ENCODE results near the gene HNF4A.

HNF4A gene

DNA sequence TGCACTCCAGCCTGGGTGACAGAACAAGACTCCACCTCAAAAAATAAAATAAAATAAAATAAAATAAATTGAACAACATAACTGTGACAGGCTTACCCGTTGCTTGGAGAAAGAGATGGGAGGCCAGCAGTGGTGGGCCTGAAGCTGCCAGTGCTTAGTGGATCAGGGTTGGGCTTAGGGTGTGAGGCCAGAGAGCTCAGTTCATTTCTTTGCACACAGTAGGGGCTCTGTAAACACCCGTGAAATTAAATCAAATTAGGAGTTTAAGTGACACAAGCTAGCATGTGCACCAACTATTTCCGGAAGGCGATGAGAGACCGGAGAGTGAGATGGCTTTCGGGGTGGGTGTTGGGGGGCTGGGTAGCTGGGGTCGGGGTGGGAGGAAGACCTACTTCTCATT lies 94.4 kb downstream of the HNF4A start:
- Histone ChIP-seq H4K20me1 (ENCODE audit: insufficient read depth, low read length) (no peaks in the 10 kb centered on the region), H3K4me1 (ENCODE audit: insufficient read depth, low read length, severe bottlenecking) (no peaks in the 10 kb centered on the region), H3K27ac (ENCODE audit: low read depth, low read length, poor library complexity, severe bottlenecking) (no peak overlapping the region), H2AFZ (ENCODE audit: low read length) (no peak overlapping the region), H3K79me2 (ENCODE audit: insufficient read depth, low read length) (no peaks in the 10 kb centered on the region), H3K36me3 (ENCODE audit: insufficient read depth, low read length) (no peaks in the 10 kb centered on the region), H3K4me2 (ENCODE audit: low read length) (no peak overlapping the region), H3K27me3 (ENCODE audit: insufficient read depth, low read length) (no peaks in the 10 kb centered on the region), H3K4me3 (ENCODE audit: low read depth, low read length, poor library complexity, severe bottlenecking) (no peak overlapping the region), H3K9me3 (ENCODE audit: low read length) (no peaks in the 10 kb centered on the region), H3K9ac (ENCODE audit: low read length) (no peak overlapping the region), H3K9me2 (ENCODE audit: low read depth, low read length) (no peaks in the 10 kb centered on the region), H3F3A (ENCODE audit: insufficient read depth, low read length) (no peaks in the 10 kb centered on the region)
- TF ChIP-seq EZH2 (IDR thresholded peaks at IDR 0.05; ENCODE audit: borderline replicate concordance, low read length), result no peak
- TF ChIP-seq, protein P1, sequence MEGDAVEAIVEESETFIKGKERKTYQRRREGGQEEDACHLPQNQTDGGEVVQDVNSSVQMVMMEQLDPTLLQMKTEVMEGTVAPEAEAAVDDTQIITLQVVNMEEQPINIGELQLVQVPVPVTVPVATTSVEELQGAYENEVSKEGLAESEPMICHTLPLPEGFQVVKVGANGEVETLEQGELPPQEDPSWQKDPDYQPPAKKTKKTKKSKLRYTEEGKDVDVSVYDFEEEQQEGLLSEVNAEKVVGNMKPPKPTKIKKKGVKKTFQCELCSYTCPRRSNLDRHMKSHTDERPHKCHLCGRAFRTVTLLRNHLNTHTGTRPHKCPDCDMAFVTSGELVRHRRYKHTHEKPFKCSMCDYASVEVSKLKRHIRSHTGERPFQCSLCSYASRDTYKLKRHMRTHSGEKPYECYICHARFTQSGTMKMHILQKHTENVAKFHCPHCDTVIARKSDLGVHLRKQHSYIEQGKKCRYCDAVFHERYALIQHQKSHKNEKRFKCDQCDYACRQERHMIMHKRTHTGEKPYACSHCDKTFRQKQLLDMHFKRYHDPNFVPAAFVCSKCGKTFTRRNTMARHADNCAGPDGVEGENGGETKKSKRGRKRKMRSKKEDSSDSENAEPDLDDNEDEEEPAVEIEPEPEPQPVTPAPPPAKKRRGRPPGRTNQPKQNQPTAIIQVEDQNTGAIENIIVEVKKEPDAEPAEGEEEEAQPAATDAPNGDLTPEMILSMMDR (IDR thresholded peaks at IDR 0.05; ENCODE audit: low read length), result no peak

DNA sequence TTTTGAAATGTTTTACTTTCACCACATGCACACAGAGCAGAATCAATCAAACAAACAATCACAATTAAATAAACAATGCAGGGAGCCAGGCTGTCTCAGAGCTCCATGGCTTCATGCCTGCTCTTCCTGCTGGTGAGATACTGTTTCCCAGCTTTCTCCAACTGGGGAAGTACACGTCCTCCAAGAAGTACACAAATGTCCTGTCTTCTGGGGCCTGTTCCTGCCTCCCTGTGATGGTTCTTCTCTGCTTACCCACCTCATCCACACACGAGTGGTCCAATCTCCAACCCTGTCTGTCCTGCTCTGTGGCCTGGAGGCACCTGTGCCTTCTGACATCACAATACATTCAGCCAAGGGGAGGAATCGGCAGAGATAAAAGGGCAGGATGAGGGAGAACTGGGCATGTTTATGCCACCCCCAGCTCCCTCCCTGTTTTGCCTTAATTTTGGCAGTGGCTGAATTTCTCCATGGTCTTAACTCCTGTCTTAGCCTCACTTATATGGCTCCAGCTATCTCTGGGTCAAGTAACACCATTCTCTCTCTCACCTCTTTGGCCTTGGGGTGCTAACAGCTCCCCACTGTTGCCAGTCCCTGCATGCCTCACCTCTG lies 94.9 kb downstream of the HNF4A start:
- no peaks in the 10 kb centered on the region for H3K4me1 ChIP-seq (ENCODE audit: insufficient read depth, low read length, severe bottlenecking)
- no peak overlapping the region for H3K27ac ChIP-seq (ENCODE audit: low read depth, low read length, poor library complexity, severe bottlenecking)
- H3K4me2 ChIP-seq (ENCODE audit: low read length), result no peak overlapping the region
- H3K79me2 ChIP-seq (ENCODE audit: insufficient read depth, low read length), result no peaks in the 10 kb centered on the region
- no peaks in the 10 kb centered on the region for H3K36me3 ChIP-seq (ENCODE audit: insufficient read depth, low read length)
- no peaks in the 10 kb centered on the region for H3K9me3 ChIP-seq (ENCODE audit: low read length)
- H3K9ac ChIP-seq (ENCODE audit: low read length), result no peak overlapping the region
- no peak overlapping the region for H2AFZ ChIP-seq (ENCODE audit: low read length)
- no peak overlapping the region for H3K4me3 ChIP-seq (ENCODE audit: low read depth, low read length, poor library complexity, severe bottlenecking)
- no peaks in the 10 kb centered on the region for H3K9me2 ChIP-seq (ENCODE audit: low read depth, low read length)
- TF ChIP-seq, protein P1 (IDR thresholded peaks at IDR 0.05; ENCODE audit: low read length), result no peak
- no peak for TF ChIP-seq EZH2 (IDR thresholded peaks at IDR 0.05; ENCODE audit: borderline replicate concordance, low read length)
- no peaks in the 10 kb centered on the region for H3K27me3 ChIP-seq (ENCODE audit: insufficient read depth, low read length)
- no peaks in the 10 kb centered on the region for H4K20me1 ChIP-seq (ENCODE audit: insufficient read depth, low read length)
- H3F3A ChIP-seq (ENCODE audit: insufficient read depth, low read length), result no peaks in the 10 kb centered on the region

DNA sequence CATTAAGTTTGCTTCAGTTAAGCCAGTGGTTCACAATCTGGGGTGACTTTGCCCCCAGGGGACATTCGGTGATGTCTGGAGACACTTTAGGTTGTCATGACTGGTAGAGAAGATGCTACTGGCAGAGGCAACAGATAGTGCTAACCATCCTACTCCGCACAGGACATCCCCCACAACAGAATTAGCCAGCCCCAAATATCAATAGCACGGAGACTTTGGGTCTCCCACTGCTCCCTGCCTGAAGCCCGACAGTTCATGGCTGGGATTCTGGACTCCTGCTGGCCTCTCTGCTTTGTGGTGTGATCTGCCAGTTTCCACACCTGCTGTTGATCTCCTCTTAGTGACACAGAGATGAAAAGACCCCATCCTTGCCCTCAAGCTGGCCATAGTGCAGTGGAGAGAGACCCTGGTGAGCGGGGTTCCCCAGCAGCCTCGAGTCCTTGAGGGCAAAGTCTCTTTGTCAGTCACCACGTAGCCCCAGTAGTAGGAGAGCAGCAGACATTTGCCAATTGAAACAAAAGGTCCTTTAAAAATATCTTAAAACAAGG lies 95.5 kb downstream of the HNF4A start:
- Histone ChIP-seq H3K36me3 (ENCODE audit: insufficient read depth, low read length) (no peaks in the 10 kb centered on the region), H3K27me3 (ENCODE audit: insufficient read depth, low read length) (no peaks in the 10 kb centered on the region), H3F3A (ENCODE audit: insufficient read depth, low read length) (no peaks in the 10 kb centered on the region), H3K9me3 (ENCODE audit: low read length) (no peaks in the 10 kb centered on the region), H3K4me2 (ENCODE audit: low read length) (no peak overlapping the region), H3K9me2 (ENCODE audit: low read depth, low read length) (no peaks in the 10 kb centered on the region), H3K4me3 (ENCODE audit: low read depth, low read length, poor library complexity, severe bottlenecking) (no peak overlapping the region), H3K9ac (ENCODE audit: low read length) (no peak overlapping the region), H3K79me2 (ENCODE audit: insufficient read depth, low read length) (no peaks in the 10 kb centered on the region), H3K4me1 (ENCODE audit: insufficient read depth, low read length, severe bottlenecking) (no peaks in the 10 kb centered on the region), H4K20me1 (ENCODE audit: insufficient read depth, low read length) (no peaks in the 10 kb centered on the region), H2AFZ (ENCODE audit: low read length) (no peak overlapping the region), H3K27ac (ENCODE audit: low read depth, low read length, poor library complexity, severe bottlenecking) (no peak overlapping the region)
- TF ChIP-seq EZH2 (IDR thresholded peaks at IDR 0.05; ENCODE audit: borderline replicate concordance, low read length), result no peak

All from OCI-LY1 (cell line).